K562 (cell line): ENCODE data around the gene RIMS3. TPM values are rescaled to one million over a fixed set of nuclear protein-coding genes. Genes with fewer than 3 reads are reported as not detected.

Source experiments
- ATAC-seq: fragments of 200-7000 bp; cut with Tn5 transposase; 3 replicates; pipeline ENCODE4 v1.9.1; 2020; ENCODE audit warnings: moderate library complexity
- BruUV-seq: library from RNA; stranded (reverse); fragments of 400-500 nt; replicated peaks from 2 replicates; lab custom pipeline; 2021; lab: Mats Ljungman, UMichigan
- CTCF ChIA-PET: fragments of 300-600 bp; formaldehyde crosslinking; extraction: SDS; loops from one replicate; lab custom pipeline; 2021; ENCODE audit warnings: low intra/inter-chr PET ratio; lab: Yijun Ruan, JAX
- POLR2A ChIA-PET: fragments of 300-600, 350-650 bp; sonication (Branson Sonifier 250); formaldehyde crosslinking; extraction: SDS; loops from one replicate; lab custom pipeline; 2021; ENCODE audit warnings: antibody characterized with exemption, inconsistent platforms; lab: Yijun Ruan, JAX
- DNase-seq, 4 experiments: peaks; one replicate each; pipeline versions ENCODE4 v3.0.0 to v3.0.0-alpha.2; 2011 to 2018; ENCODE audit warnings: low spot score in 3 of 4, mixed read lengths in 3 of 4; ENCODE audit errors: extremely low read depth in 1 of 4
- FAIRE-seq: peaks from 2 replicates; lab custom pipeline; 2011; peaks lifted over from hg19 to GRCh38; lab: Jason Lieb, UNC
- H2AFZ ChIP-seq: 2 replicates; pipeline ENCODE4 v1.6.0; 2011; ENCODE audit warnings: low read depth, low read length, control low read depth, inconsistent platforms
- H3K27ac ChIP-seq: fragments of 200-600 bp; 3 replicates; pipeline ENCODE4 v1.8.0; 2011; ENCODE audit warnings: low read depth, mild to moderate bottlenecking, control low read depth, inconsistent platforms, low read length, moderate library complexity, mixed read lengths; ENCODE audit errors: extremely low read depth
- H3K27me3 ChIP-seq, 2 experiments: fragments of 300-600 bp in 1 of 2; 2 replicates in 1 of 2; 3 replicates in 1 of 2; pipeline versions ENCODE4 v1.6.0 to v1.8.0; 2011; ENCODE audit warnings: inconsistent platforms in 2 of 2, low read length in 2 of 2, mild to moderate bottlenecking in 1 of 2, mixed read lengths in 1 of 2, moderate library complexity in 1 of 2; ENCODE audit not compliant: control insufficient read depth in 2 of 2, insufficient read depth in 2 of 2
- H3K36me3 ChIP-seq: fragments of 300-600 bp; 3 replicates; pipeline ENCODE4 v1.8.0; 2011; ENCODE audit warnings: mild to moderate bottlenecking, low read length, inconsistent platforms; ENCODE audit not compliant: control insufficient read depth, insufficient read depth
- H3K4me1 ChIP-seq, 2 experiments: fragments of 200-600 bp in 1 of 2; replicated peaks in 1 of 2; 2 replicates in 1 of 2; 3 replicates in 1 of 2; pipeline versions ENCODE4 v1.5.1 to v1.8.0; 2011; ENCODE audit warnings: inconsistent platforms in 2 of 2, low read length in 2 of 2, mild to moderate bottlenecking in 1 of 2, mixed read lengths in 1 of 2, moderate library complexity in 1 of 2; ENCODE audit not compliant: control insufficient read depth in 2 of 2, insufficient read depth in 2 of 2
- H3K4me2 ChIP-seq: 2 replicates; pipeline ENCODE4 v1.6.1; 2011; ENCODE audit warnings: low read length, control low read depth, inconsistent platforms, mixed read lengths; ENCODE audit not compliant: insufficient read depth
- H3K4me3 ChIP-seq: fragments of 200-600 bp; sonication (generic), shearing (Covaris generic); 2 replicates; pipeline ENCODE4 v1.5.1; 2016; ENCODE audit warnings: control low read depth, inconsistent platforms
- H3K79me2 ChIP-seq: fragments of 200-600 bp; 3 replicates; pipeline ENCODE4 v1.8.0; 2011; ENCODE audit warnings: low read length, inconsistent platforms; ENCODE audit not compliant: control insufficient read depth, insufficient read depth
- H3K9ac ChIP-seq, 2 experiments: 2 replicates each; pipeline versions ENCODE4 v1.6.0 to v1.6.1; 2011; ENCODE audit warnings: low read depth in 2 of 2, low read length in 2 of 2, control low read depth in 1 of 2, inconsistent platforms in 1 of 2, mild to moderate bottlenecking in 1 of 2, mixed read lengths in 1 of 2; ENCODE audit not compliant: insufficient read depth in 1 of 2
- H3K9me1 ChIP-seq: one replicate; pipeline ENCODE4 v1.6.0; 2011; ENCODE audit warnings: inconsistent platforms, mild to moderate bottlenecking, low read length, moderate library complexity; ENCODE audit not compliant: control insufficient read depth, insufficient read depth
- H3K9me3 ChIP-seq: replicated peaks from 2 replicates; pipeline ENCODE4 v1.5.1; 2011; ENCODE audit warnings: low read depth, low read length, inconsistent platforms; ENCODE audit not compliant: control insufficient read depth, insufficient read depth
- H4K20me1 ChIP-seq: replicated peaks from 2 replicates; pipeline ENCODE4 v1.6.1; 2011; ENCODE audit warnings: low read length, inconsistent platforms, mixed read lengths; ENCODE audit not compliant: control insufficient read depth, insufficient read depth
- EGR1 ChIP-seq: fragments of 450-650 bp; conservative IDR thresholded peaks from 2 replicates; pipeline ENCODE4 v1.6.1; 2017; ENCODE audit warnings: mild to moderate bottlenecking
- GABPA ChIP-seq: fragments of 200-800 bp; sonication (Bioruptor generic); conservative IDR thresholded peaks from 2 replicates; pipeline ENCODE4 v1.6.1; 2016; ENCODE audit warnings: low read depth, missing genetic modification characterization, missing compliant biosample characterization
- POLR3G ChIP-seq: IDR thresholded peaks from 2 replicates; pipeline ENCODE4 v1.6.1; 2011; ENCODE audit not compliant: insufficient read length, insufficient replicate concordance; ENCODE audit errors: extremely low read depth
- WGBS: fragments of 100-300 bp; shearing (Covaris generic); methylation state at CpG from one replicate; pipeline ENCODE4 v1.1.6; 2016; ENCODE audit warnings: low coverage, mixed read lengths; ENCODE audit not compliant: insufficient coverage; ENCODE audit errors: missing lambda C conversion rate; 5-methylcytosine and 5-hydroxymethylcytosine counted together
- in situ Hi-C: fragments of 300-500 bp; cut with MboI; formaldehyde crosslinking; loops from 4 replicates; pipeline ENCODE4 v1.15.0; 2018; ENCODE audit warnings: inconsistent platforms, mixed read lengths
- intact Hi-C: fragments of 100-400 bp; cut with micrococcal nuclease; formaldehyde crosslinking; loops from 2 replicates; pipeline ENCODE4 v1.14.2; 2022
- polyA plus RNA-seq, 8 experiments: library from polyadenylated mRNA; depleted of rRNA in 4 of 8; stranded (reverse) in 5 of 8; unstranded in 3 of 8; fragments of >200 nt; fragmentation: Nextera tagmentation in 2 of 8; fragmentation: Illumina TruSeq in 1 of 8; extraction: Ambion mirVana in 2 of 8; extraction: Trizol in 1 of 8; gene quantifications; 2 replicates each; pipeline versions ENCODE4 v1.2.1 to v1.2.3, GENCODE V29; 2011 to 2014; ENCODE audit warnings: inconsistent platforms in 1 of 8, missing spikeins in 1 of 8
- total RNA-seq, 7 experiments: library from RNA; depleted of rRNA in 6 of 7; stranded (reverse); fragments of >200 nt in 6 of 7; fragmentation: Illumina TruSeq in 2 of 7; extraction: Trizol in 2 of 7; gene quantifications; 2 replicates each; pipeline versions ENCODE4 v1.2.1 to v1.2.3, GENCODE V29; 2011 to 2021; ENCODE audit warnings: low replicate concordance in 1 of 7

Gene RIMS3
- total and polyA plus RNA-seq, 9 of the 15 experiments (the other 6 are each of a cell fraction or from before 2014, with no cell fraction given) = 0.06 to 1.2 (median 0.59) TPM

GRCh38 chr1:40659649-40659947 lies 5.9 kb downstream of the RIMS3 start:
- no peak overlapping the region for H2AFZ ChIP-seq
- peaks cover 4% of the 10 kb centered on the region for H3K9me1 ChIP-seq
- DNase-seq (no peak), FAIRE-seq (peak; percentile 35), ATAC-seq (no peak)
- H3K4me2 ChIP-seq = peak overlapping the region; percentile 12; the same call in 1 of the 2 replicates
- 31% methylated on average over 7 of the region's 7 CpGs for WGBS
- H4K20me1 ChIP-seq = peaks cover 4% of the 10 kb centered on the region; the same call in 1 of the 2 replicates
- intact Hi-C loops (no loop called here), in situ Hi-C loops (no loop called here)
- BruUV-seq = no TSS peak
- no peaks in the 10 kb centered on the region for H3K9me3 ChIP-seq
- POLR2A ChIA-PET = interaction anchor here (0.6 to 1.7 kb wide), 5 partner anchors 20 to 181 kb away, joined by 3 to 5 read pairs (median 4); partner anchors contain the start of gene NFYC
- CTCF ChIA-PET = no interaction called here
- no peaks in the 10 kb centered on the region for H3K36me3 ChIP-seq
- peaks cover 8 to 76% of the 10 kb centered on the region in 2 experiments for H3K27me3 ChIP-seq
- H3K79me2 ChIP-seq = no peaks in the 10 kb centered on the region
- no peak overlapping the region for H3K4me3 ChIP-seq
- peak overlapping the region in 1 of 2 experiments; percentile 6; a peak in 1 of 4 replicates for H3K9ac ChIP-seq
- H3K27ac ChIP-seq = no peak overlapping the region
- TF ChIP-seq GABPA = peak; percentile 45; the same call in 1 of the 2 replicates
- TF ChIP-seq EGR1 = 0 out of 2 replicates have a peak, but pooled peaks have one; percentile 18
- no peak for TF ChIP-seq POLR3G
- H3K4me1 ChIP-seq = peaks cover 12 to 16% of the 10 kb centered on the region in 2 experiments; a peak in 4 of 5 replicates
